ENCODE data around the gene CUX1. TPM values are rescaled to one million over a fixed set of nuclear protein-coding genes. Genes with fewer than 3 reads are reported as not detected.
"Not testable (repeated sequence)": the region's sequence is repeated elsewhere in the genome, so short reads cannot be mapped to it uniquely, and the experiment has no call there.

The CUX1 gene
- total RNA-seq, 1 experiment from 2014 or later: 47.6 TPM

GRCh38 chr7:102321351-102322201 is 504.1 kb downstream of the CUX1 start:
- peaks cover 5% of the 10 kb centered on the region for H3K4me1 Mint-ChIP-seq (ENCODE audit: insufficient read depth, unreplicated experiment)
- peaks cover 2% of the 10 kb centered on the region for H3K27me3 Mint-ChIP-seq (ENCODE audit: insufficient read depth, unreplicated experiment)
- TF ChIP-seq, protein P1, sequence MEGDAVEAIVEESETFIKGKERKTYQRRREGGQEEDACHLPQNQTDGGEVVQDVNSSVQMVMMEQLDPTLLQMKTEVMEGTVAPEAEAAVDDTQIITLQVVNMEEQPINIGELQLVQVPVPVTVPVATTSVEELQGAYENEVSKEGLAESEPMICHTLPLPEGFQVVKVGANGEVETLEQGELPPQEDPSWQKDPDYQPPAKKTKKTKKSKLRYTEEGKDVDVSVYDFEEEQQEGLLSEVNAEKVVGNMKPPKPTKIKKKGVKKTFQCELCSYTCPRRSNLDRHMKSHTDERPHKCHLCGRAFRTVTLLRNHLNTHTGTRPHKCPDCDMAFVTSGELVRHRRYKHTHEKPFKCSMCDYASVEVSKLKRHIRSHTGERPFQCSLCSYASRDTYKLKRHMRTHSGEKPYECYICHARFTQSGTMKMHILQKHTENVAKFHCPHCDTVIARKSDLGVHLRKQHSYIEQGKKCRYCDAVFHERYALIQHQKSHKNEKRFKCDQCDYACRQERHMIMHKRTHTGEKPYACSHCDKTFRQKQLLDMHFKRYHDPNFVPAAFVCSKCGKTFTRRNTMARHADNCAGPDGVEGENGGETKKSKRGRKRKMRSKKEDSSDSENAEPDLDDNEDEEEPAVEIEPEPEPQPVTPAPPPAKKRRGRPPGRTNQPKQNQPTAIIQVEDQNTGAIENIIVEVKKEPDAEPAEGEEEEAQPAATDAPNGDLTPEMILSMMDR (IDR thresholded peaks at IDR 0.05; ENCODE audit: unreplicated experiment): no peak
- DNase-seq (ENCODE audit: unreplicated experiment): no peak
- H3K4me3 Mint-ChIP-seq (ENCODE audit: unreplicated experiment): no peak overlapping the region
- H3K27ac Mint-ChIP-seq (ENCODE audit: low read depth, unreplicated experiment): no peak overlapping the region
- ChIA-PET POLR2A (no interaction called here), CTCF (interaction anchor here (0.6 kb wide), 1 partner anchor 1361 kb away, joined by 4 read pairs; no protein-coding TSS in a partner anchor)
- intact Hi-C loops (cut with micrococcal nuclease): no loop called here
- BruUV-seq (replicated peaks): no TSS peak
- peaks cover 6% of the 10 kb centered on the region for H3K36me3 Mint-ChIP-seq (ENCODE audit: insufficient read depth, unreplicated experiment)
- H3K9me3 Mint-ChIP-seq (ENCODE audit: unreplicated experiment): no peaks in the 10 kb centered on the region

DNA sequence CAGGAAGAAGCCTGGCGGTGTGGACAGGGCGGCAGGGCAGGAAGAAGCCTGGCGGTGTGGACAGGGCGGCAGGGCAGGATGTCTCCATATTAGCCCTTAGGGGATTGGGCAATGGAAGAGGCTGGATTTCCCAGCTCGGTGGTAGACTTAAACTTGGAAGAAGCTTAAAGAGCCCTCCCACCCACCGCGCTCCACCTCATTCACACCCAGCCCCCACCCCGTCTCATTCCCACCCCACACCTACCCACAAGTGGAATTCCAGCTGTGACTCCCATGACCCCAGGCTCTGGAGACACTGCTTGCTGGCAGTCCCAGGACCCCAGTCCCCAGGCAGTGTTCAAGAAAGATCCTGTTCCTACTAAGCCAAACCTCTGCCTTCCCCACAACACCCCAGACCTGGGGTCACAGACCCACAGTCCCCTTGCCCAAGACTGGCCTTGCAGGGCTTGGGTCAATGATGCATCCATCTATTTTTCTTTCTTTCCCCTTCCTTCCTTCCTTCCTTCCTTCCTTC is 504.8 kb downstream of the CUX1 start:
- POLR2A ChIA-PET: no interaction called here
- Mint-ChIP-seq H3K27ac (ENCODE audit: low read depth, unreplicated experiment) (no peak overlapping the region), H3K4me3 (ENCODE audit: unreplicated experiment) (no peak overlapping the region), H3K36me3 (ENCODE audit: insufficient read depth, unreplicated experiment) (no peaks in the 10 kb centered on the region), H3K27me3 (ENCODE audit: insufficient read depth, unreplicated experiment) (peaks cover 9% of the 10 kb centered on the region), H3K4me1 (ENCODE audit: insufficient read depth, unreplicated experiment) (peaks cover 6% of the 10 kb centered on the region), H3K9me3 (ENCODE audit: unreplicated experiment) (no peaks in the 10 kb centered on the region)
- CTCF ChIA-PET: no interaction called here
- no TSS peak for BruUV-seq (replicated peaks)
- TF ChIP-seq, protein P1 (IDR thresholded peaks at IDR 0.05; ENCODE audit: unreplicated experiment): no peak
- no peak for DNase-seq (ENCODE audit: unreplicated experiment)
- intact Hi-C loops (cut with micrococcal nuclease): no loop called here

GRCh38 chr7:102323914-102324195 is 506.4 kb downstream of the CUX1 start:
- BruUV-seq (replicated peaks): no TSS peak

GRCh38 chr7:102325106-102325505 is 507.7 kb downstream of the CUX1 start:
- H3K4me3 Mint-ChIP-seq (ENCODE audit: unreplicated experiment); CTCF ChIA-PET; H3K36me3 Mint-ChIP-seq (ENCODE audit: insufficient read depth, unreplicated experiment); intact Hi-C loops (cut with micrococcal nuclease); H3K9me3 Mint-ChIP-seq (ENCODE audit: unreplicated experiment); H3K27ac Mint-ChIP-seq (ENCODE audit: low read depth, unreplicated experiment); H3K4me1 Mint-ChIP-seq (ENCODE audit: insufficient read depth, unreplicated experiment); DNase-seq (ENCODE audit: unreplicated experiment); POLR2A ChIA-PET; BruUV-seq (replicated peaks): not testable (repeated sequence)
- peaks cover 27% of the 10 kb centered on the region for H3K27me3 Mint-ChIP-seq (ENCODE audit: insufficient read depth, unreplicated experiment)

More at GRCh38 chr7:102323914-102324195, 506.4 kb downstream of the CUX1 start:
- DNase-seq (ENCODE audit: unreplicated experiment): no peak
- intact Hi-C loops (cut with micrococcal nuclease): no loop called here
- ChIA-PET POLR2A (no interaction called here), CTCF (no interaction called here)
- H3K27ac Mint-ChIP-seq (ENCODE audit: low read depth, unreplicated experiment): no peak overlapping the region
- H3K4me1 Mint-ChIP-seq (ENCODE audit: insufficient read depth, unreplicated experiment): peaks cover 7% of the 10 kb centered on the region
- no peaks in the 10 kb centered on the region for H3K9me3 Mint-ChIP-seq (ENCODE audit: unreplicated experiment)
- no peak overlapping the region for H3K4me3 Mint-ChIP-seq (ENCODE audit: unreplicated experiment)
- H3K36me3 Mint-ChIP-seq (ENCODE audit: insufficient read depth, unreplicated experiment): no peaks in the 10 kb centered on the region
- TF ChIP-seq, protein P1 (IDR thresholded peaks at IDR 0.05; ENCODE audit: unreplicated experiment): no peak
- peaks cover 25% of the 10 kb centered on the region for H3K27me3 Mint-ChIP-seq (ENCODE audit: insufficient read depth, unreplicated experiment)
